Measurements from ENCODE around the gene POLR2M. TPM values are rescaled to one million over a fixed set of nuclear protein-coding genes. Genes with fewer than 3 reads are reported as not detected.

Gene POLR2M
- total RNA-seq, 4 donors from 2014 or later = 40.3 to 145 (median 79.5) TPM

- Histone ChIP-seq H3K4me1 (no peaks in the 10 kb centered on the region), H3K4me3 (peak overlapping the region in 2 of 4 donors; percentile 30 to 32), H3K27me3 (no peaks in the 10 kb centered on the region), H3K36me3 (no peaks in the 10 kb centered on the region), H3K9me3 (no peaks in the 10 kb centered on the region), H3K27ac (peak overlapping the region in 1 of 4 donors; percentile 48)
- in situ Hi-C loops (cut with MboI; ENCODE audit: low sequenced_read_pairs in 4 of 4) = loop anchor here in 2 of 4 donors (10.0 to 25.0 kb wide), 2 partner anchors 316 to 328 kb away; partner anchors contain the start of gene ALDH1A2 (in 1 of the 2)
- intact Hi-C loops (cut with DNase I; ENCODE audit: low total_unique reads) = loop anchor here (5.0 kb wide), 1 partner anchor 116 kb away; no protein-coding TSS in a partner anchor
- DNase-seq (no peak), ATAC-seq (no peak)
- TF ChIP-seq POLR2A (IDR thresholded peaks at IDR 0.05) (no peak), CTCF (IDR thresholded peaks at IDR 0.05 in 4 of 5, conservative IDR thresholded peaks at IDR 0.05 in 1 of 5) (no peak)
Observed at GRCh38 chr15:57746786-57747185, 40.3 kb downstream of the POLR2M start.

- H3K4me3 ChIP-seq = peak overlapping the region in 2 of 4 donors; percentile 30 to 32
- in situ Hi-C loops (cut with MboI; ENCODE audit: low sequenced_read_pairs in 4 of 4) (loop anchor here in 2 of 4 donors (10.0 to 25.0 kb wide), 2 partner anchors 315 to 327 kb away; partner anchors contain the start of gene ALDH1A2 (in 1 of the 2)), intact Hi-C loops (cut with DNase I; ENCODE audit: low total_unique reads) (loop anchor here (5.0 kb wide), 1 partner anchor 115 kb away; no protein-coding TSS in a partner anchor)
- H3K9me3 ChIP-seq = no peaks in the 10 kb centered on the region
- H3K27ac ChIP-seq = peak overlapping the region in 1 of 4 donors; percentile 48
- DNase-seq (no peak), ATAC-seq (peak in 1 of 2 donors; percentile 49)
- H3K4me1 ChIP-seq = no peaks in the 10 kb centered on the region
- H3K27me3 ChIP-seq = no peaks in the 10 kb centered on the region
- no peak for TF ChIP-seq CTCF (IDR thresholded peaks at IDR 0.05 in 4 of 5, conservative IDR thresholded peaks at IDR 0.05 in 1 of 5)
- TF ChIP-seq POLR2A (IDR thresholded peaks at IDR 0.05) = no peak
- no peaks in the 10 kb centered on the region for H3K36me3 ChIP-seq
Observed at GRCh38 chr15:57747206-57747896, 40.8 kb downstream of the POLR2M start.

GRCh38 chr15:57751177-57751800 is 44.8 kb downstream of the POLR2M start:
- no peak for TF ChIP-seq POLR2A (IDR thresholded peaks at IDR 0.05)
- TF ChIP-seq CTCF (IDR thresholded peaks at IDR 0.05 in 4 of 5, conservative IDR thresholded peaks at IDR 0.05 in 1 of 5) = peak in 1 of 5 experiments; percentile 17
- ATAC-seq (no peak), DNase-seq (no peak)
- in situ Hi-C loops (cut with MboI; ENCODE audit: low sequenced_read_pairs in 4 of 4) = loop anchor here in 1 of 4 donors (5.0 kb wide), 2 partner anchors 106 to 316 kb away; partner anchors contain the start of gene ALDH1A2
- H3K27me3 ChIP-seq = no peaks in the 10 kb centered on the region
- H3K27ac ChIP-seq = no peak overlapping the region
- H3K4me1 ChIP-seq = no peaks in the 10 kb centered on the region
- H3K9me3 ChIP-seq = no peaks in the 10 kb centered on the region
- H3K4me3 ChIP-seq = no peak overlapping the region
- no peaks in the 10 kb centered on the region for H3K36me3 ChIP-seq
- intact Hi-C loops (cut with DNase I; ENCODE audit: low total_unique reads) = no loop called here

GRCh38 chr15:57752436-57752835 is 45.9 kb downstream of the POLR2M start:
- no peaks in the 10 kb centered on the region for H3K36me3 ChIP-seq
- no peaks in the 10 kb centered on the region for H3K27me3 ChIP-seq
- H3K4me3 ChIP-seq = no peak overlapping the region
- no peaks in the 10 kb centered on the region for H3K9me3 ChIP-seq
- TF ChIP-seq CTCF (IDR thresholded peaks at IDR 0.05 in 4 of 5, conservative IDR thresholded peaks at IDR 0.05 in 1 of 5) (no peak), POLR2A (IDR thresholded peaks at IDR 0.05) (no peak)
- intact Hi-C loops (cut with DNase I; ENCODE audit: low total_unique reads) = no loop called here
- DNase-seq (peak in 1 of 2 donors; percentile 6), ATAC-seq (no peak)
- no peaks in the 10 kb centered on the region for H3K4me1 ChIP-seq
- H3K27ac ChIP-seq = no peak overlapping the region
- in situ Hi-C loops (cut with MboI; ENCODE audit: low sequenced_read_pairs in 4 of 4) = loop anchor here in 1 of 4 donors (5.0 kb wide), 2 partner anchors 105 to 315 kb away; partner anchors contain the start of gene ALDH1A2
